ENCODE data around the gene NDUFAF3. TPM values are rescaled to one million over a fixed set of nuclear protein-coding genes. Genes with fewer than 3 reads are reported as not detected.
A peak's percentile ranks its signal among the peaks of the same experiment; 100 is the strongest.

The NDUFAF3 gene
- total and polyA plus RNA-seq, 2 of the 4 experiments (the other 2 are of a cell fraction) = 26.5 to 112 TPM

- H2AK5ac ChIP-seq (ENCODE audit: low read depth, low read length) = peak within 1 kb of the TSS; percentile 98
- peaks cover 32% of the 10 kb centered on the region for H3K9me1 ChIP-seq (ENCODE audit: insufficient read depth, low read length)
- H3K18ac ChIP-seq (ENCODE audit: low read depth, low read length) = peak within 1 kb of the TSS; percentile 22; the same call in 1 of the 2 replicates
- H3K56ac ChIP-seq (ENCODE audit: extremely low read depth, insufficient read depth, low read length) = peak within 1 kb of the TSS; percentile 68
- peak within 1 kb of the TSS; percentile 82 for H4K91ac ChIP-seq (ENCODE audit: insufficient read depth, low read depth, low read length)
- no peaks in the 10 kb centered on the region for H3K9me3 ChIP-seq (ENCODE audit: control insufficient read depth, insufficient read depth, low read length)
- H3K23ac ChIP-seq (ENCODE audit: low read depth, low read length) = peak within 1 kb of the TSS; percentile 76
- no TSS peak for BruUV-seq (replicated peaks)
- in situ Hi-C loops (cut with MboI; ENCODE audit: low sequenced_read_pairs) = no loop called here
- H4K8ac ChIP-seq (ENCODE audit: low read depth in 2 of 2, low read length in 2 of 2) = peak within 1 kb of the TSS; percentile 67 to 92
- DNase-seq (peak; percentile 91), ATAC-seq (ENCODE audit: low read depth) (peak; percentile 95)
- H2BK20ac ChIP-seq (ENCODE audit: low read depth, low read length) = no peak within 1 kb of the TSS
- H2BK5ac ChIP-seq (ENCODE audit: low read depth, low read length, poor library complexity, severe bottlenecking) = peak within 1 kb of the TSS; percentile 77
- peak within 1 kb of the TSS; percentile 90 for H3K9ac ChIP-seq (ENCODE audit: low read depth, low read length)
- 1% methylated on average over 44 of the region's 55 CpGs; no CpG with 5 or more reads in 1 of the 2 experiments for WGBS, 2 experiments (ENCODE audit: extremely low coverage in 2 of 2, insufficient read length in 1 of 2)
- no peak within 1 kb of the TSS for H2BK15ac ChIP-seq (ENCODE audit: low read depth, low read length)
- dilution Hi-C loops (cut with HindIII; ENCODE audit: low sequenced_read_pairs, unreplicated experiment) = no loop called here
- peak within 1 kb of the TSS; percentile 83 for H3K27ac ChIP-seq (ENCODE audit: insufficient read depth, low read length)
- H4K20me1 ChIP-seq (ENCODE audit: insufficient read depth, low read length) = peaks cover 13% of the 10 kb centered on the region
- peak within 1 kb of the TSS; percentile 97 for H3K14ac ChIP-seq (replicated peaks; ENCODE audit: low read depth, low read length)
- H3K4me3 ChIP-seq (ENCODE audit: insufficient read depth, low read depth, low read length) = peak within 1 kb of the TSS; percentile 62
- H3K4ac ChIP-seq (ENCODE audit: low read depth, low read length) = peak within 1 kb of the TSS; percentile 93
- peak within 1 kb of the TSS; percentile 100 for H2AK9ac ChIP-seq (replicated peaks; ENCODE audit: low read depth, low read length, poor library complexity)
- peak within 1 kb of the TSS; percentile 93 for H2AFZ ChIP-seq (replicated peaks; ENCODE audit: low read length, poor library complexity)
- peaks cover 35 to 64% of the 10 kb centered on the region in 2 experiments for H3K79me1 ChIP-seq (ENCODE audit: low read depth in 1 of 2, low read length in 2 of 2)
- H3K4me1 ChIP-seq (ENCODE audit: control insufficient read depth, insufficient read depth, low read length) = peaks cover 7% of the 10 kb centered on the region
- ChIA-PET CTCF (no interaction called here), POLR2A (ENCODE audit: unreplicated experiment) (interaction anchor here (0.5 to 0.7 kb wide), 4 partner anchors 9 to 664 kb away, joined by 3 to 7 read pairs (median 4); no protein-coding TSS in a partner anchor)
- peak within 1 kb of the TSS; percentile 71 for H4K5ac ChIP-seq (ENCODE audit: low read depth, low read length)
- H2BK120ac ChIP-seq (ENCODE audit: low read depth, low read length) = no peak within 1 kb of the TSS
- H3K27me3 ChIP-seq (ENCODE audit: control insufficient read depth, insufficient read depth, low read length) = no peaks in the 10 kb centered on the region
- H3K36me3 ChIP-seq (ENCODE audit: control insufficient read depth, insufficient read depth, low read length) = peaks cover 62% of the 10 kb centered on the region
- H3K4me2 ChIP-seq (ENCODE audit: low read depth, low read length) = peak within 1 kb of the TSS; percentile 98
- intact Hi-C loops (cut with micrococcal nuclease) = no loop called here
- TF ChIP-seq USF2 (IDR thresholded peaks at IDR 0.05; ENCODE audit: low read depth, low read length) (no peak; the same call in 1 of the 2 replicates), CTCF (conservative IDR thresholded peaks at IDR 0.05; ENCODE audit: low read depth, low read length) (0 out of 2 replicates have a peak, but pooled peaks have one; percentile 6), RAD21 (IDR thresholded peaks at IDR 0.05; ENCODE audit: low read length) (no peak), MXI1 (IDR thresholded peaks at IDR 0.05; ENCODE audit: borderline replicate concordance, low read depth, low read length) (peak; percentile 68), MAFK (IDR thresholded peaks at IDR 0.05; ENCODE audit: low read depth, low read length) (no peak), CHD1 (IDR thresholded peaks at IDR 0.05; ENCODE audit: low read depth, low read length) (0 out of 2 replicates have a peak, but pooled peaks have one; percentile 35), SMC3 (IDR thresholded peaks at IDR 0.05; ENCODE audit: low read depth, low read length) (peak; percentile 4; the same call in 1 of the 2 replicates), ELK1 (IDR thresholded peaks at IDR 0.05; ENCODE audit: borderline replicate concordance, low read depth, low read length) (no peak), MAZ (IDR thresholded peaks at IDR 0.05; ENCODE audit: borderline replicate concordance, low read depth, low read length) (peak; percentile 81; the same call in 1 of the 2 replicates), POLR2A (IDR thresholded peaks at IDR 0.05; ENCODE audit: low read depth, low read length) (peak; percentile 98), BHLHE40 (IDR thresholded peaks at IDR 0.05; ENCODE audit: low read depth, low read length) (no peak), FOS (IDR thresholded peaks at IDR 0.05; ENCODE audit: low read depth, low read length) (peak; percentile 23; the same call in 1 of the 2 replicates), RCOR1 (IDR thresholded peaks at IDR 0.05; ENCODE audit: insufficient replicate concordance, low read length) (no peak)
Measured at GRCh38 chr3:49028673-49029562, 7.0 kb downstream of the NDUFAF3 start, which contains the start of gene IMPDH2. IMPDH2 (minus strand) TSS chr3:49029398; CDS start chr3:49029350, 48 bp downstream.

All from IMR-90 (cell line).